ENCODE results near the gene FASTK. TPM values are rescaled to one million over a fixed set of nuclear protein-coding genes. Genes with fewer than 3 reads are reported as not detected.
A peak's percentile ranks its signal among the peaks of the same experiment; 100 is the strongest.

The FASTK gene
- total RNA-seq, 1 donor from 2014 or later: 43.9 TPM

- no peak for DNase-seq (ENCODE audit: low read depth in 2 of 2)
Observed at GRCh38 chr7:151068069-151068773, 12.4 kb downstream of the FASTK start.

GRCh38 chr7:151066273-151066974 is 14.2 kb downstream of the FASTK start:
- no peak for DNase-seq (ENCODE audit: low read depth in 2 of 2)

DNA sequence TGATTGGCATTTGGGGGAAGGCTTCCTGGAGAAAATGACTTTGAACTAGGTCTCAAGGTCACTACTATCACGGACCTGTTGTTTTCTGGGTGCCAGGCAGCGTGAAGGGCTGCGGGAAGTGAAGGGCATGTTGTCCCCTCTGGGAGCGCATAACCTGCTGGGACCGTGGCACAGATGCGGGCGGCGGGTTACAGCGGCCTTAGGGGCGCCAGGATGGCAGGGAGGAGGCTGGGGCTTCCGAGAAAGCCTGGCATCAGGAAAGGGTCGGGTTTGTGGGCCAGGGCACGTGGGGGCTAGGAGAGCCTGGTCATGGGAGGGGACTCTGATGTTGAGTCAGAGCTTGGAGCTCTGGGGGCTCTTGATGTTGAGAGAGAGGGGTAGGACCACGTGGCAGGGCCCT is 15.1 kb downstream of the FASTK start:
- no peak for DNase-seq (ENCODE audit: low read depth in 2 of 2)

GRCh38 chr7:151064993-151065392 is 15.6 kb downstream of the FASTK start:
- no peak for DNase-seq (ENCODE audit: low read depth in 2 of 2)

DNA sequence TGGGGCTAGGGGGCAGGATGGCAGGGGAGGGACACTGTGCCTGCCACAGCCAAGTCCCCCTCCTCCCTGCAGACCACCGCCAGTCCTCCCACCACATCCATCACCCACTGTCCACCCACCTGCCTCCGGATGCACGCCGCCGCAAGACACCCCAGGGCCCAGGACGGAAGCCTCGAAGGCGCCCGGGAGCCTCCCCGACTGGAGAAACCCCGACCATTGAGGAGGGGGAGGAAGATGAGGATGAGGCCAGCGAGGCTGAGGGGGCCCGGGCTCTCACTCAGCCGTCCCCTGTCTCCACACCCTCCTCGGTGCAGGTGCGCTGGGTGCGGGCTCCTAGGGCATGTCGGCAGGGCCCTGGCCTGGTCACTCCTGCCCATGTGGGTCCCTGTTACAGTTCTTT is 16.2 kb downstream of the FASTK start:
- no peak for DNase-seq (ENCODE audit: low read depth in 2 of 2)

DNA sequence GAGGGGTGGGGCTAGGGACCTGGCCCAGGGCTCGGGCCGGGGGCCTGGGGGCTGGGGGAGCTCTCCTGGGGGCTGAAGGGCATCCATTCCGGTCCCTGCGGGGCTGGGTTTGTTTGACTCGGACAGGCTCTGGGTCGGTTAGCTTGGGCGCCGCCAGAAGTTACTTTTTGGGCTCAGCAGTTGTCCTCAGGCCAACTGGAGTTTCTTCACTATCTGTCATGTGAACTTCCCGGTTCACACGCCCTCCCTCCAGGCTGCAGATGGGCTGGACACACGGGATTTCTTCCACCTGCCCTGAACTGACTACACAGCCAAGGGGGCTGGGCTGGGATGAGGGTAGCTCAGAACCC is 17.4 kb downstream of the FASTK start:
- DNase-seq (ENCODE audit: low read depth in 2 of 2): no peak

- no peak for DNase-seq (ENCODE audit: low read depth in 2 of 2)
Observed at GRCh38 chr7:151062399-151063211, 18.0 kb downstream of the FASTK start.

GRCh38 chr7:151062111-151062398 is 18.6 kb downstream of the FASTK start:
- no peak for DNase-seq (ENCODE audit: low read depth in 2 of 2)

- DNase-seq (ENCODE audit: low read depth in 2 of 2): no peak
Observed at GRCh38 chr7:151061213-151062110, 19.1 kb downstream of the FASTK start.

DNA sequence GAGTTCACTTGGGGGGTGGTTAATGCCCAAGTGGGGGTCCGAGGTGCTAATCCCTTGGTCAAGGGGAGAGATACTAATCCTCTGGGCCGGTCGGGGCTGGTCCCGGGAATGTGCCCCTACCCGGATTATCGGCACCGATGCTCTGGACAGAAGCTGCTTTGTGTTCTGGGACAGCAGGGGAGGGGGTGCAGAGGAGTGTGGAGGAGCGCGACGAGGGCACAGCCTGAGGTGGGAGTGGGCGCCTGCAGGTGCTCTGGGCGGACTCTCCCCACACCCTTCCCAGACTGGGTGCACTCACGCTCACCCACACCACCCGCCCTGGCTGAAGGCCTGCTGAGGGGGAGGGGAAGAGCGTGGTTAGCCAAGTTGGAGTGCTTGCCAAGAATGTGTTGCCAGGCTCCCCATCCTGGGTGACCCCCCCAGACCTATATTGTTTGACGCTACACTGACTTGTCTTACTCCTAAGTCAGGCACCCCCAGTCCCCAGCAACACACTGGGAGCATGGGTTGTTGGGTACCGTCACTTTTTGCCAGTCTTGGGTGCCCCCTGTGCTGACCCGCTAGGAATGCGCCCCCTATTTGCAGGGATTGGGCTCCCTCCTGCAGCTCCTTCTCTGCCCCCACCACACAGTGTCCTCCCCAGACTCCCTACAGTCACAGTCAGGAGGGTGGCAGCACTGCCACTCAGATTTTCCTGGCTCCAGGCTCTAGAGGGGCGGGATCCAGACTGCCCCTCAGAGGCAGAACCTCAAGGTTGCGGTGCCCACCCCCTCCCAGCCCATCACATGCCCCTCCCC is 20.0 kb downstream of the FASTK start:
- peak in 1 of 2 donors; percentile 41 for DNase-seq (ENCODE audit: low read depth in 2 of 2)

DNA sequence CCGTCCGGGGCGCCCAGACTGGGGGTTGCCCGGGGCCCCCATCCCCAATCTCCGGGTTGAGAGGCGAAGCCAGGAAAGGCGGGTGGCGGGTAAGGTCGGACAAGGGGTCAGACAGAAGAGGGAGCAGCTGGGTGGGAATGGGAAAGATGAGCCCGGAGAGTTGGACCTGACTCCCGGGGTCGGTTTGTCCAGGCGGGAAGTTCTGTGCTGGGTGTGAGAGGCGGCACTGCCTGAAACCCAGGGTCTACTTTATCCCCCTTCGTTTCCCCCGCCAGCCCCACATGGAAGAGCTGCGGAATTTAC is 20.5 kb downstream of the FASTK start:
- DNase-seq (ENCODE audit: low read depth in 2 of 2): peak in 1 of 2 donors; percentile 14

DNA sequence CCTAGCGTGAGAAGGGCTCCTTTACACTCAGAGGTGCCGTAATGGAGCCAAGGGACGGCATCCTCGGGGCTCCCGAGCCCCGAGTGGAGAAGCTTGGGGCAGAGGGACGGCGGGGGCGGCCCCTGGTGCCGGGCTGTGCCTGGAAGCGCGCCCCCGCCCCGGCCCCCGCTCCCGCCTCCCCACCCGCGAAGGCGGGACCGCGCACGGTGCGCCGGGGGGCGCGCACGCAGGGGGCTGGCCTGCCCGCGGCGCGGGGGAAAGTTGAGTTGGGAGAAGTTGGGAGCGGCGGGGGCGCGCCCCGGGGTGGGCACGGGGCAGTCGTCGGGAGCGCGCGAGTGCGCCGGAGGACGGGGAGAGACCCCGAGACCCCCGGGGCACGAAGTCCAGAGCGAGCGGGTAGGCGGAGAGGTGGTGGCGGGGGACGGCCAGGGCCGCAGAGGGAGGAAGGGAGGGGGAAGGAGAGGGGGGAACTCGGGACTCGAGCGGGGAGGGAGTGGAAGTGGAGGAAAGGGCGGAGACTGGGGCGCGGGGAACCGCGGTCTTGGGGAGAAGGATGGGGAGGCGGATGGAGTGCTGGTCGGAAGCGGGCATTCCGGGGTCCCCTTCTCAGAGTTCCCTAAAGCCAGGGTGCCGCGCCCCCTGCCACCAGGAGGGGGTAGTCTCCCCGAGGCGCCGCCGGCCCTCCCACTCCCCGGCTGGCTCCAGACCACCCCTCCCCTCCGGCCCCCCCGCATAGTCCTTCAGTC is 21.1 kb downstream of the FASTK start, which contains the start of gene SLC4A2:
Gene SLC4A2 (plus strand): TSS at position 223 of the 746 bp plus-strand sequence. CDS start 2,399 bp downstream, outside the sequence.
- peak in 1 of 2 donors; percentile 81 for DNase-seq (ENCODE audit: low read depth in 2 of 2)

DNA sequence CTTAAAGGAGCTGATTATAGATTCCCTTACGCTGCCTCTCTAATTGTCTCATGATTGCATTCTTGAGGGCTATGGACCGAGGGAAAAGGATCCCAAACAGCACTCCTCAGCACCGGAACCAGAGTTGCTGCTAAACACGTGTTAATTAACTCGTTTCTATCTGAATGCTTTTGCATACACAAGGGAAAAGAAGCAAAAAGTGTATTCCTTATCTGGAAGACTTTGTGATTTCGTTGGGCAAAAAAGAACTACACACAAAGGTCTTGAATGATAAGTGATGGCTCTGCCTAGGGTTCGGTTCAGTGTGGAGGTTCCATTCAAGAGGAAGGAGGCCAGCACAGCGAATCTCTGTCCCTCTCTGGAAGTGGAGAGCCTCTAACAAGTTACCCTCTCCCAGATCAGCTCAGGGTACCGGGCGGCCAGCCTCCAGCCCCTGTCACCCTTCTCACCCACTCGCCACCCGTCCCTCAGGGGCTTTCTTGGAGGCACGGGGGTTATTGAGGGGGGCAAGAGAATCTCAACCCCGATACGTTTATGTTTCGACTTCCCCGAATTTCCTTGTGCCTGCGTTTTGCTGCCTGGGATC is 21.7 kb downstream of the FASTK start:
- DNase-seq (ENCODE audit: low read depth in 2 of 2): peak in 1 of 2 donors; percentile 23

DNA sequence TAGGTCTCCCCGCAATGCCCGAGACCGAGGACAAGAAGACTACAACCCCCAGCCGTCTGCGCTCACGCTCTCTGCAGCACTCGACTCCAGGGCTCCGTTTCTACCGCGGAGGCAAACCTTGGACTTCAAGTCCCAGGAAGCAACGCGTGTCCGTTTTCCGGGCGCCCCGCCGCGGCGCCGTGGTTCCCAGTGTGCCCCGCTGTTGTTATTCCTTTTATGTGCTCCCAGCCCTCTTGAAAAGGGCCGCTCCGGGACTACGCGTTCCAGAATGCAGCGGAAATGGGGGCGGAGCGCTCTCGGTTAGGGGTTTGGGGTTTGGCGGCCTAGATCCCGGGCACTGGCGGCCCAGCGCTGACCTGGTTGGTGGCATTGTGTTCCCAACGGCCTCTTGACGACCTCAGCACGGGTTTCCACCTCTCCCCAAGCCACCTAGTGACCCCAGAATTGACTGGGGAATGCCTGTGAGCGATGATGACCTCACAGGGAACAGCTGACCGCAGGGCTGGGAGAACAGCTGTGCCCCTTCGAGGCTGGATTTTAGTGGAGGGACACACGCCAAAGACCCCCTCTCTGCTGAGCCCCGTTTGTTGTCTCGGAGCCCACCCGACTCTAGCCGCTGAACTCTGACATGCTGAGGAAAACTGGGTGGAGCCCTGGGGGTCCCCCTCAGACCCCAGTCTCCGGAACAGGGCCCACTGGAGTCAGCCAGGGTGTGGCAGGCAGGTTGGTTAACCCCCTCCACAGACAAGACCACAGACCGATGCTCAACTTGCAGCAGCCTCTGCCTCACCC is 22.4 kb downstream of the FASTK start:
- peak; percentile 99 to 100 for DNase-seq (ENCODE audit: low read depth in 2 of 2)

- DNase-seq (ENCODE audit: low read depth in 2 of 2): no peak
Observed at GRCh38 chr7:151057506-151057988, 23.1 kb downstream of the FASTK start, which contains the start of gene CDK5. Gene CDK5, minus strand, starts transcription at chr7:151057897. Its CDS starts 49 bp downstream, at chr7:151057848.

DNA sequence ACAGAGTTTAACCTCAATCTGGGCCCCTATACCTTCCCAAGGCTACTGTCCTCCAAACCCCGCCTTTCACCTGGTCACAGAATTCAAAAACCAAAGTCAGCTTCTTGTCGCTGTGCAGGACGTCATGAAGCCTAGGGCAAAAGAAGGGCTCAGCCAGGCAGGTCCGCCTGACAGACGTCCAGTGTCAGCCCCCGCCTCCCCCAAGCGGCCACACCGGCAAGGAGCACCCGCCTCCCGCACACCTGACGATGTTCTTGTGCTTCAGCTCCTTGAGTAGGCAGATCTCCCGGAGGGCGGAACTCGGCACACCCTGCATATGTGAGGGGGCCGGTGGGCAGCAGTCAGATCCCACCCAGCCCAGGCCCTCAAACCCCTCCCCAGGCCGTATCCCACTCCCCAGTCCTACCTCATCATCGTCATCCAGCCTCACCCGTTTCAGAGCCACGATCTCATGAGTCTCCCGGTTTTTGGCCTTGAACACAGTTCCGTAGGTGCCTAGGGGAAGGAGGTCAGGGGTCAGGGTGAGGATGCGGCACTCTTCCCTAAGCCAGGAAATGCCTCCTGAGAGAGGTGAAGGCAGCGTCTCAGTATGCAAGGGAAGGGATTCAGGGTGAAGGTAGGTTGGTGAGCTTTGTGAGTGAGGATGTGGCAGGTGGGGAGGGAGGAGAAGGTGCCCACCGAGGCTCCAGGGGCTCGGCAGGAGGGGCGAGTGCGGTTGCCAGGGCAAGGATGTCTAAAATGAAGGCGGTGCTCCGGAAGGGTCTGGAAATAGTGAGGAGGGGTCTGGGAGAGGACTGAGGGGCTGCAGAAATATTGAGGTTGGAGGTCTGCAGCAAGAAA is 23.7 kb downstream of the FASTK start:
- no peak for DNase-seq (ENCODE audit: low read depth in 2 of 2)

- DNase-seq (ENCODE audit: low read depth in 2 of 2): no peak
Observed at GRCh38 chr7:151056283-151056665, 24.3 kb downstream of the FASTK start.

DNA sequence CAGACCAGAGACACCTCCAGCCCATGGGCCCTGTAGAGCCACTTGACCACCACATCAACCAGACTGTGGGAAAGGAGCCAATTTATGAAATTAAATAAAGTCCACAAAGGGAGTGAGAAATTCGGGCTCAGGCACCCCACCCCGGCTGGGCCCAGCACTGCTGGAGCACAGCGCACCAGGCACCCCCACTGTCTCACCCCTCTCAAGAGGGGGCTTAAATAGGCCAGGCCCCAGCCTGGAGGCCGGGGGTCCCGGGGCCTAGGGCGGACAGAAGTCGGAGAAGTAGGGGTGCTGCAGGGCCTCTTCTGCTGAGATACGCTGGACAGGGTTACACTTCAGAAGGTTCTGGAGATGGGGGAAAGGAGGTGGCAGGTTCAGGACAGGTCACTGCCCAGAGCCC is 26.9 kb downstream of the FASTK start:
- no peak for DNase-seq (ENCODE audit: low read depth in 2 of 2)

All from dermis microvascular lymphatic vessel endothelial cell (primary cell).